ENCODE data around the gene KPNB1. TPM values are rescaled to one million over a fixed set of nuclear protein-coding genes. Genes with fewer than 3 reads are reported as not detected.

KPNB1 gene
- 100 to 1,000 TPM in 3 of 4 donors, 10 to 100 TPM in 1; 72.3 to 276 (median 135) TPM for total RNA-seq

DNA sequence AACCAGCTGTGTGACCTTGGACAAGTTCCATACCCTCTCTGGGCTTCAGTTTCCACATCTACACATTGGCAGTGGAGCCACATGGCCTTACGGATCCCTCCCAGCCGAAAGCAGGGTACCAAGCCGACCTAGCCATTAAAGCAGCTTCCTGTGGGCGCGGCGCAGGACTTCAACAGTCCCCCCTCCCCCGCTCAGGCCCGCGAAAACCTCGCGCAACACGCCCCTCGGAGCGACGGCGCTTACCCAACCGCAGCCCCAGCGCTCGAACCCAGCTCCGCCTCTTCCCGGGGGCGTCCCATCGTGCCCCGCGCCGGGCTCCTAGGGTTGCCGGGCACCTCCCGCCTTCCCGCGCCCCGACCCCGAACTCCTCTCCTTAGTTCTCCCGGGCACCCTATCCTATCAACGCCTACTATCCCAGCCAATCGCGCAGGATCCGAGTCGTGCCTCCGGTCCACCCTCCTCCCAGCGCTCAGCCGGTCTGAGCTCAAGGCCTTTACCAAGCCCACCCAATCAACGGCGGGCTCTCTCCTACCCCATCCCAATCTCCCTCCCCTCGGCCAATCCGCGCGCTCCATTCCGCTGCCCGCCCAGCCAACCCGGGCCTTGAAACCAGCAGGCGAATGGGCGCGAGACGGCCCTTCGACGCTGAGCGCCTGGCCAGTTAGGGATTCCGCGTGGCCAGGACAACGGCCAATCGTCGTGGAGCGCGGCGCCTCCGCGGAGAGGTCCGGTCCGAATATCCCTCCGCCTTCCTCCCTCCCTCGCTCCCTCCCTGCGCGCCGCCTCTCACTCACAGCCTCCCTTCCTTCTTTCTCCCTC is at the start of gene KPNB1:
TSS of gene KPNB1 (plus strand) at position 767 of the 819 bp plus-strand sequence. CDS start 326 bp downstream, outside the sequence.
- Histone ChIP-seq H3K4me1 (peaks cover 0 to 23% (median 4%) of the 10 kb centered on the region in 4 donors), H3K27ac (peak within 1 kb of the TSS; percentile 96 to 98 (median 97))

GRCh38 chr17:47603830-47604597 is 45.7 kb upstream of the KPNB1 start:
- Histone ChIP-seq H3K27ac (no peak overlapping the region), H3K4me3 (no peak overlapping the region), H3K27me3 (no peaks in the 10 kb centered on the region), H3K9me3 (no peaks in the 10 kb centered on the region), H3K4me1 (no peaks in the 10 kb centered on the region), H3K36me3 (peaks cover 0 to 85% (median 3%) of the 10 kb centered on the region in 3 donors)
- TF ChIP-seq POLR2A (IDR thresholded peaks at IDR 0.05) (no peak), CTCF (IDR thresholded peaks at IDR 0.05) (no peak)
- DNase-seq = no peak

More for the DNA sequence above, at the start of gene KPNB1:
- Histone ChIP-seq H3K9me3 (no peaks in the 10 kb centered on the region), H3K27me3 (no peaks in the 10 kb centered on the region), H3K36me3 (peaks cover 0 to 23% (median 0%) of the 10 kb centered on the region in 3 donors), H3K4me3 (peak within 1 kb of the TSS; percentile 73 to 99 (median 88))
- TF ChIP-seq CTCF (IDR thresholded peaks at IDR 0.05) (no peak), POLR2A (IDR thresholded peaks at IDR 0.05) (peak; percentile 47 to 48)
- peak; percentile 99 to 100 (median 100) for DNase-seq

DNA sequence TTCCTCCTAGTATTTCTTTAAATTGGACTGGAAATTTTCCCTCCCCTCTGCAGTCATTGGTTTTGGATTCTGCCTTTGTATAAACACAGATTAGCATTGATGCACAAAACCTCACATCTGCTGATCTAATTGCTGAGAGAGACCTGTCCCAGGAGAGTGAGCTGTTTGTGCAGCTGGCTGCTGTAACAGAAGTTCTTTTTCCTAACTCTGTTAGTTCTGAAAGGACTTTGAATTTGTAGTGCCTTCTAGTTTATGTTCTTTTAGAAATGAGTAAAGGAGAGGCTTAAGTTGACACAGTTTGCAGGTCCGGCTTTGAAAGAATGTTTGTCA is 45.2 kb upstream of the KPNB1 start:
- H3K27ac ChIP-seq = no peak overlapping the region
- TF ChIP-seq POLR2A (IDR thresholded peaks at IDR 0.05) (no peak), CTCF (IDR thresholded peaks at IDR 0.05) (no peak)
- H3K36me3 ChIP-seq = peaks cover 0 to 80% (median 3%) of the 10 kb centered on the region in 3 donors
- DNase-seq = no peak
- H3K9me3 ChIP-seq = no peaks in the 10 kb centered on the region
- no peaks in the 10 kb centered on the region for H3K27me3 ChIP-seq
- no peak overlapping the region for H3K4me3 ChIP-seq
- no peaks in the 10 kb centered on the region for H3K4me1 ChIP-seq

GRCh38 chr17:47605011-47605410 is 44.7 kb upstream of the KPNB1 start:
- Histone ChIP-seq H3K27me3 (no peaks in the 10 kb centered on the region), H3K27ac (peak overlapping the region in 1 of 4 donors; percentile 1), H3K4me3 (no peak overlapping the region), H3K4me1 (no peaks in the 10 kb centered on the region), H3K9me3 (no peaks in the 10 kb centered on the region), H3K36me3 (peaks cover 0 to 78% (median 2%) of the 10 kb centered on the region in 3 donors)
- TF ChIP-seq CTCF (IDR thresholded peaks at IDR 0.05) = no peak
- no peak for TF ChIP-seq POLR2A (IDR thresholded peaks at IDR 0.05)
- no peak for DNase-seq

DNA sequence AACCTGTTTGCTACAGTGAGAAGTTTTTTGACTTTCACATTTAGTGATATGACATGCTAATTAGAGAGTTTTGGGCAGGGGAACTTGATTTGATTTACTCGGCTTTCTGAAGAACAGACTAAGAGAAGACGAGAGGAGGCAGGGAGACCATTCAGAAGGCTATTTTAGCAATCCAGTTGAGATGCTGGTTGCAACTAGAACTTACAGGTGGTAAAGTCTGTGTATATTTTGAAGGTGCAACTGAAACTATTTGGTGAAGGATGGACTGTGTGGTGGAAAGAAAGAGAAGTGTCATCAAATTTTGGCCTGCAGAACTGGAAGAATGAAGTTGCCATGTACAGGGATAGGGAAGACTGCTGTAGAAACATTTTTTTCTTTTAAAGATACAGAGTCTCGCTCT is 42.2 kb upstream of the KPNB1 start:
- no peak overlapping the region for H3K4me3 ChIP-seq
- H3K9me3 ChIP-seq = no peaks in the 10 kb centered on the region
- no peaks in the 10 kb centered on the region for H3K4me1 ChIP-seq
- no peaks in the 10 kb centered on the region for H3K27me3 ChIP-seq
- no peak for TF ChIP-seq CTCF (IDR thresholded peaks at IDR 0.05)
- TF ChIP-seq POLR2A (IDR thresholded peaks at IDR 0.05) = no peak
- H3K27ac ChIP-seq = no peak overlapping the region
- DNase-seq = no peak
- H3K36me3 ChIP-seq = peaks cover 0 to 72% (median 0%) of the 10 kb centered on the region in 3 donors

All from Peyer's patch (tissue), 4 donors.